Skeletal muscle tissue (tissue), 4 donors: ENCODE results near the gene C1QTNF2. TPM values are rescaled to one million over a fixed set of nuclear protein-coding genes. Genes with fewer than 3 reads are reported as not detected.

ENCODE experiments used
- H3K27ac ChIP-seq: one replicate; pipeline ENCODE4 v1.7.0; 2013; ENCODE audit warnings: mild to moderate bottlenecking, low read depth, low read length, inconsistent platforms
- H3K27me3 ChIP-seq, 3 donors: one replicate each; pipeline ENCODE4 v1.7.0; 2013; ENCODE audit warnings: low read length in 3 of 3; ENCODE audit not compliant: control insufficient read depth in 3 of 3, insufficient read depth in 3 of 3
- H3K36me3 ChIP-seq, 3 donors: one replicate each; pipeline ENCODE4 v1.7.0; 2013; ENCODE audit warnings: low read length in 3 of 3; ENCODE audit not compliant: control insufficient read depth in 3 of 3, insufficient read depth in 3 of 3
- H3K4me1 ChIP-seq, 3 donors: one replicate each; pipeline ENCODE4 v1.7.0; 2013; ENCODE audit warnings: low read length in 3 of 3, mild to moderate bottlenecking in 3 of 3; ENCODE audit not compliant: control insufficient read depth in 3 of 3, insufficient read depth in 3 of 3
- H3K4me3 ChIP-seq, 3 donors: one replicate each; pipeline ENCODE4 v1.7.0; 2013; ENCODE audit warnings: low read length in 3 of 3
- H3K9ac ChIP-seq, 3 donors: one replicate each; pipeline ENCODE4 v1.7.0; 2013; ENCODE audit warnings: low read length in 3 of 3, mild to moderate bottlenecking in 3 of 3, moderate library complexity in 2 of 3, low read depth in 1 of 3
- H3K9me3 ChIP-seq, 3 donors: one replicate each; pipeline ENCODE4 v1.7.0; 2013; ENCODE audit warnings: low read length in 3 of 3; ENCODE audit not compliant: control insufficient read depth in 3 of 3
- total RNA-seq: library from RNA; depleted of rRNA; stranded (reverse); fragments of >200 nt; gene quantifications from one replicate; pipeline ENCODE4 v1.2.3, GENCODE V29; 2014
- donor health status: Osteomylitis.

Gene C1QTNF2
- total RNA-seq, 1 donor from 2014 or later: 15.1 TPM

DNA sequence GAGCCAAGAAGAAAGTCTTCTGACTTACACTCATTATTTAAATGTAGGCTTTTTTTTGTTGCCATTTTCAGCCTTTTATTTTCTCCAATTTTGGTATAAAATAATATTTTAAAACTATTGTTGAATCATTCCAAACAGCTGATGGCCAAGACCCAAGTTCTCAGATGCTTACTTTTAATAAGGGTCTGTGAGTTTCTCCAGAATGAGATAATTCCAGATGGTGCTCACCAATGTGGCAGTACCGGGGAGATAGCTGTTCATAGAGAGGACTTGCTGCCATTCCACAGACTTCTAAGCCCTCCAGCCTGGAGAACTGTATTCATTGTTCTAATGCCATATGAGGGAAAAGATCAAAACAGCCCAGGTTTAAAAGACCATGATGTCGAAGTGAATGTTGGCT is 5.3 kb upstream of the C1QTNF2 start:
- H3K27ac ChIP-seq: no peak overlapping the region
- no peaks in the 10 kb centered on the region for H3K36me3 ChIP-seq
- peaks cover under 1 to 6% (median 2%) of the 10 kb centered on the region in 3 donors for H3K4me1 ChIP-seq

DNA sequence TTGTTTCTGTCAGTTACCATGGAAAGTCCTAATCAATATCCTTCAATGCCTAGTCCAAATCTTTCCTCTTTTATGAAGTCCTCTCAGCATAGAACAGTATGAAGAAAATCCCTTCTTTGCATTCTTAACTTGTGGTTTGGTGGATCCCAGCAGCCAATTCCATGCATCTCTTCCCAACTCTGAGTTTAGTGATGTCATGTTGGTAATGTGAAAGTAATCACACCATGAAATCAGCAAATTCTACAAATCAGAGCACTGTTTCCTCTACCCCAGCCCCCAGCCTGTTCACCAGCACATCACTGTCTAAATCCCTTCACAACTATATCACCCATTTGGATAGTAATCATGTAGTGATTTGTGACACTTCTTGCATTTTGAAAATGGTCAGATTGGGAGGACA is 4.7 kb upstream of the C1QTNF2 start:
- peaks cover 2 to 9% (median 6%) of the 10 kb centered on the region in 3 donors for H3K4me1 ChIP-seq
- H3K9me3 ChIP-seq: no peaks in the 10 kb centered on the region
- H3K36me3 ChIP-seq: no peaks in the 10 kb centered on the region
- H3K27me3 ChIP-seq: peaks cover 0 to 6% (median 3%) of the 10 kb centered on the region in 3 donors
- H3K4me3 ChIP-seq: no peak overlapping the region
- H3K9ac ChIP-seq: no peak overlapping the region
- no peak overlapping the region for H3K27ac ChIP-seq

More for the DNA sequence above, 5.3 kb upstream of the C1QTNF2 start:
- no peak overlapping the region for H3K9ac ChIP-seq
- no peaks in the 10 kb centered on the region for H3K9me3 ChIP-seq
- H3K4me3 ChIP-seq: no peak overlapping the region
- H3K27me3 ChIP-seq: peaks cover 0 to 6% (median 3%) of the 10 kb centered on the region in 3 donors

GRCh38 chr5:160371294-160371693 is 868 bp upstream of the C1QTNF2 start:
- H3K4me1 ChIP-seq: peaks cover 4 to 14% (median 8%) of the 10 kb centered on the region in 3 donors
- no peak overlapping the region for H3K4me3 ChIP-seq
- no peak overlapping the region for H3K9ac ChIP-seq
- H3K9me3 ChIP-seq: no peaks in the 10 kb centered on the region
- no peaks in the 10 kb centered on the region for H3K36me3 ChIP-seq
- peaks cover 0 to 9% (median 6%) of the 10 kb centered on the region in 3 donors for H3K27me3 ChIP-seq
- H3K27ac ChIP-seq: no peak overlapping the region

- Histone ChIP-seq H3K27ac (no peak overlapping the region), H3K9ac (peak overlapping the region in 2 of 3 donors; percentile 58), H3K4me1 (peaks cover 4 to 14% (median 8%) of the 10 kb centered on the region in 3 donors), H3K9me3 (no peaks in the 10 kb centered on the region), H3K4me3 (peak overlapping the region; percentile 64 to 80 (median 70)), H3K36me3 (no peaks in the 10 kb centered on the region), H3K27me3 (peaks cover 0 to 9% (median 6%) of the 10 kb centered on the region in 3 donors)
These were observed 248 bp upstream of the C1QTNF2 start for GRCh38 chr5:160370713-160371034.

GRCh38 chr5:160367885-160368284 is 2.5 kb downstream of the C1QTNF2 start:
- peaks cover 10 to 23% (median 15%) of the 10 kb centered on the region in 3 donors for H3K4me1 ChIP-seq
- peaks cover 0 to 9% (median 0%) of the 10 kb centered on the region in 3 donors for H3K27me3 ChIP-seq
- H3K4me3 ChIP-seq: no peak overlapping the region
- H3K36me3 ChIP-seq: no peaks in the 10 kb centered on the region
- no peak overlapping the region for H3K27ac ChIP-seq
- no peak overlapping the region for H3K9ac ChIP-seq
- no peaks in the 10 kb centered on the region for H3K9me3 ChIP-seq

- H3K4me3 ChIP-seq: no peak overlapping the region
- no peak overlapping the region for H3K27ac ChIP-seq
- peaks cover 10 to 27% (median 15%) of the 10 kb centered on the region in 3 donors for H3K4me1 ChIP-seq
- no peaks in the 10 kb centered on the region for H3K36me3 ChIP-seq
- peaks cover 0 to 9% (median 0%) of the 10 kb centered on the region in 3 donors for H3K27me3 ChIP-seq
- no peaks in the 10 kb centered on the region for H3K9me3 ChIP-seq
- H3K9ac ChIP-seq: no peak overlapping the region
These were observed 3.2 kb downstream of the C1QTNF2 start for GRCh38 chr5:160367261-160367660.

DNA sequence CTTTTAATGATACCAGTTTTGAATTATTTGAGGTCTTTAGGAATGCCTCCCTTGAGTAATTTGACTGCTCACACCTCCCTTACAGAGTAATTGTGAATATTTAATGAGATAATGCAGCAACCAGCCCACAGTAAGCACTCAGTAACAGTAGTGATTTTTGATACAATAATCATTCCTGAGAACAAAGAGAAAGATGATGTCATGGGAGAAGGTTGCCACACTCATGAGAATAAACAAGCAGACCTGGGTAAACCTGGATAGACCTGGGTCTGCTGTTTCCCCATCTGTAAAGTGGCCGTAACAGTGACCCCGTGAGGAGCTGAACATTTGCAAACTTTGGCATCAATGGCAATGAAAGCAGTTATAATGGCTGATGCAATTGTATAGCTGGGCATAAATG is 4.2 kb downstream of the C1QTNF2 start:
- H3K27me3 ChIP-seq: peaks cover 0 to 5% (median 0%) of the 10 kb centered on the region in 3 donors
- H3K36me3 ChIP-seq: no peaks in the 10 kb centered on the region
- H3K9ac ChIP-seq: no peak overlapping the region
- H3K27ac ChIP-seq: no peak overlapping the region
- no peak overlapping the region for H3K4me3 ChIP-seq
- H3K9me3 ChIP-seq: no peaks in the 10 kb centered on the region
- peaks cover 11 to 27% (median 18%) of the 10 kb centered on the region in 3 donors for H3K4me1 ChIP-seq

- H3K4me1 ChIP-seq: peaks cover 7 to 13% (median 9%) of the 10 kb centered on the region in 3 donors
- no peak overlapping the region for H3K4me3 ChIP-seq
- H3K27ac ChIP-seq: no peak overlapping the region
- H3K36me3 ChIP-seq: no peaks in the 10 kb centered on the region
- no peaks in the 10 kb centered on the region for H3K27me3 ChIP-seq
- H3K9me3 ChIP-seq: no peaks in the 10 kb centered on the region
- H3K9ac ChIP-seq: peak overlapping the region in 2 of 3 donors; percentile 7 to 40
These were observed 6.6 kb downstream of the C1QTNF2 start for GRCh38 chr5:160363660-160364395.

DNA sequence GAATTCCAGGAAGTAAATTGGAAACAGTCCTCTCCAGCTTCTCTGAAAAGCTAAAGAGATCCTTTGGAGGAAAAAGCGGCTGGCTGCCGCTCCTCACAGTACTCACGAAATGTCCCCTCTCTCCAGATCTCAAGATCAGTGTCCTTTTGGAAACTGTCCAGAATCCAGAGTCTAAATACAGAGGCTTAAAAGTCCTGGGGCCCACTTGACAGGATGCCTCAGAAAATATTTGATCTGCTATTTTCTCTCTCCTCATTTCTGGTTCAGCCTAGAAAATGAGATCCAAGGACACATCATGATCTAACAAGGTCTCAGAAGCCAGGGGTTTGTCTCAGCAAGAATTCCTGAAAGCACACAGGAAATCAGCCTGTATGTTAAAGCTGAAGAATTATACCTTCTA is 7.2 kb downstream of the C1QTNF2 start:
- Histone ChIP-seq H3K36me3 (no peaks in the 10 kb centered on the region), H3K9me3 (no peaks in the 10 kb centered on the region), H3K4me3 (no peak overlapping the region), H3K27ac (no peak overlapping the region), H3K4me1 (peaks cover 10 to 16% (median 14%) of the 10 kb centered on the region in 3 donors), H3K27me3 (no peaks in the 10 kb centered on the region), H3K9ac (peak overlapping the region in 2 of 3 donors; percentile 7 to 40)

DNA sequence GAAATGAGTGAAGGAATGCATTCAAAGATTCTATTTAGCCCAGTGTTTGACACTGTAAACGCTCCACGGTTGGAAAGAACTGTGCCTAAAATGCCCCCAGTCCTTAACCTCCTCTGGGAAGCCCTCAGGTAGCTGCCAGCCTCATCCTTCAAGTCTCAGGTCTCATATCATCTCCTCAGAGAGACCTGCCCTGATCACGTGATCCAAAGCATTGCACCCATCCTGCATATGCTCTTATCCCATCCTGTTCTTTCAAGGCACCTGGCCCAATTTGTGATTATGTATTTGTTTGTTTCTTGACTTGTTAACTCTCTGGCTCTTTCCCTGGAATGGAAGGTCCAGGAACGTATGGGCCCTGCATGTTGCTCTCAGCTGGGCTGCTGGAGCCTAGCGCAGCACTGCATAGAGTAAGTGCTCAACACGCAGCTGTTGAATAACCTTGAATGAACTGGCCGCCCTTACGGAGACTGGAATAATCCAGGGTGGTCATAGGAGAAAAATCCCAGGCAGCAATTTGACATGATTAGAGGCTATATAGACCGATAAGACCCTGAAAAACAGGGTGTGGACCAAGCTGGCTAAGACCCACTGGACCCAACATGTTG is 8.7 kb downstream of the C1QTNF2 start:
- Histone ChIP-seq H3K9me3 (no peaks in the 10 kb centered on the region), H3K4me1 (peaks cover 24 to 30% (median 29%) of the 10 kb centered on the region in 3 donors), H3K27me3 (no peaks in the 10 kb centered on the region), H3K4me3 (no peak overlapping the region), H3K9ac (no peak overlapping the region), H3K27ac (no peak overlapping the region), H3K36me3 (no peaks in the 10 kb centered on the region)
